Trophoblast cell (in vitro differentiated cells and primary cell): ENCODE measurements around the gene CFAP221.

ENCODE experiments used
- DNase-seq, 2 donors: peaks; one replicate each; pipeline ENCODE4 v3.0.0-alpha.2; 2016
- H2AFZ ChIP-seq: 2 replicates; pipeline ENCODE4 v1.6.1; 2013; ENCODE audit warnings: low read length, moderate library complexity, mild to moderate bottlenecking; ENCODE audit not compliant: insufficient read depth, poor library complexity
- H2AK5ac ChIP-seq: 2 replicates; pipeline ENCODE4 v1.6.1; 2013; ENCODE audit warnings: mild to moderate bottlenecking, low read length
- H2BK120ac ChIP-seq: 2 replicates; pipeline ENCODE4 v1.6.1; 2013; ENCODE audit warnings: low read length, mild to moderate bottlenecking, moderate library complexity; ENCODE audit not compliant: insufficient read depth, poor library complexity
- H2BK12ac ChIP-seq: 2 replicates; pipeline ENCODE4 v1.6.1; 2013; ENCODE audit warnings: mild to moderate bottlenecking, low read length, moderate library complexity
- H2BK5ac ChIP-seq: 2 replicates; pipeline ENCODE4 v1.6.1; 2013; ENCODE audit warnings: low read length, low read depth, moderate library complexity, mild to moderate bottlenecking; ENCODE audit not compliant: poor library complexity
- H3K14ac ChIP-seq: 2 replicates; pipeline ENCODE4 v1.6.1; 2013; ENCODE audit warnings: mild to moderate bottlenecking, low read length
- H3K18ac ChIP-seq: 2 replicates; pipeline ENCODE4 v1.6.1; 2013; ENCODE audit warnings: mild to moderate bottlenecking, low read length
- H3K23ac ChIP-seq: 2 replicates; pipeline ENCODE4 v1.6.1; 2013; ENCODE audit warnings: low read length
- H3K27ac ChIP-seq: 2 replicates; pipeline ENCODE4 v1.5.1; 2013; ENCODE audit warnings: low read depth, mild to moderate bottlenecking, inconsistent platforms, low read length, moderate library complexity
- H3K27me3 ChIP-seq: 2 replicates; pipeline ENCODE4 v1.6.1; 2013; ENCODE audit warnings: inconsistent platforms, mild to moderate bottlenecking, low read length, moderate library complexity; ENCODE audit not compliant: insufficient read depth
- H3K36me3 ChIP-seq, 2 experiments: 1 replicate in 1 of 2; 2 replicates in 1 of 2; pipeline ENCODE4 v1.6.1; 2013; ENCODE audit warnings: low read length in 2 of 2, mild to moderate bottlenecking in 2 of 2, moderate library complexity in 1 of 2; ENCODE audit not compliant: insufficient read depth in 2 of 2, control insufficient read depth in 1 of 2
- H3K4ac ChIP-seq: 2 replicates; pipeline ENCODE4 v1.6.1; 2013; ENCODE audit warnings: low read depth, mild to moderate bottlenecking, low read length, moderate library complexity
- H3K4me1 ChIP-seq, 2 experiments: 1 replicate in 1 of 2; 2 replicates in 1 of 2; pipeline ENCODE4 v1.6.1; 2013; ENCODE audit warnings: low read length in 2 of 2, mild to moderate bottlenecking in 2 of 2, moderate library complexity in 1 of 2; ENCODE audit not compliant: insufficient read depth in 2 of 2, control insufficient read depth in 1 of 2
- H3K4me2 ChIP-seq: 2 replicates; pipeline ENCODE4 v1.6.1; 2013; ENCODE audit warnings: inconsistent platforms, mild to moderate bottlenecking, low read length, moderate library complexity
- H3K4me3 ChIP-seq: 2 replicates; pipeline ENCODE4 v1.5.1; 2013; ENCODE audit warnings: mild to moderate bottlenecking, low read depth, low read length, inconsistent platforms
- H3K79me1 ChIP-seq: one replicate; pipeline ENCODE4 v1.6.1; 2013; ENCODE audit warnings: low read length
- H3K79me2 ChIP-seq: 2 replicates; pipeline ENCODE4 v1.6.1; 2013; ENCODE audit warnings: low read length, mild to moderate bottlenecking; ENCODE audit not compliant: control insufficient read depth, insufficient read depth, poor library complexity
- H3K9ac ChIP-seq: 2 replicates; pipeline ENCODE4 v1.6.1; 2013; ENCODE audit warnings: mild to moderate bottlenecking, low read length
- H3K9me3 ChIP-seq: 2 replicates; pipeline ENCODE4 v1.6.1; 2013; ENCODE audit warnings: low read depth, mild to moderate bottlenecking, control low read depth, inconsistent platforms, low read length; ENCODE audit not compliant: insufficient read depth
- H4K12ac ChIP-seq: 2 replicates; pipeline ENCODE4 v1.6.1; 2013; ENCODE audit warnings: low read depth, mild to moderate bottlenecking, low read length, moderate library complexity
- H4K8ac ChIP-seq: 2 replicates; pipeline ENCODE4 v1.6.1; 2013; ENCODE audit warnings: low read depth, mild to moderate bottlenecking, low read length, moderate library complexity
- H4K91ac ChIP-seq: one replicate; pipeline ENCODE4 v1.6.1; 2013; ENCODE audit warnings: low read depth, mild to moderate bottlenecking, low read length, moderate library complexity
- WGBS: extraction: QIAGEN DNeasy Blood & Tissue Kit; methylation state at CpG from one replicate; pipeline ENCODE4 v1.1.7; 2013; ENCODE audit warnings: missing lambda C conversion rate; ENCODE audit not compliant: insufficient read length, insufficient coverage; ENCODE audit errors: extremely low coverage; 5-methylcytosine and 5-hydroxymethylcytosine counted together

Gene CFAP221

DNA sequence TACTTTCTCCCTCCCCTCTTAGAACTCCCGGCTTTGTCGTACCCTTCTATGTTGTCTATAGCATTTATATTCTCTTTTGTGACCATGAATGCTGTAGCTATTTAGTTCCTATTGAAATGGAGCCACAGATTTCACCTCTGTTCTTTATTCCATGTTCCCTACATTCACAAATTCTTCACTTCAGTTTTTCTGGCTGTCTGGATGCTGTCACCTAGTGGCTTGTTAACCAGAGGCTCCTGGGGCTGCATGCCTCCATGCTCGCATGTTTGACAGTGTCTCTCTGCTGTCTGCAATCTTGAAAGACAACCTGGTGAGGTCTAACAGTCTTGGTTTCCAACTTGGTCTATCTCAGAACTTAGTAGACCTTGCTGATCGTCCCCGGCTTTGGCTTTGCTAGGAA lies 48.2 kb downstream of the CFAP221 start:
- Histone ChIP-seq H2BK12ac (no peak overlapping the region), H4K12ac (no peak overlapping the region), H2AK5ac (no peak overlapping the region), H3K18ac (no peak overlapping the region), H3K79me2 (no peaks in the 10 kb centered on the region), H3K4ac (no peak overlapping the region), H4K8ac (no peak overlapping the region), H3K27me3 (no peaks in the 10 kb centered on the region), H3K4me2 (no peak overlapping the region), H3K9me3 (no peaks in the 10 kb centered on the region), H3K9ac (no peak overlapping the region), H2BK120ac (no peak overlapping the region), H3K23ac (no peak overlapping the region), H3K36me3 (no peaks in the 10 kb centered on the region), H2BK5ac (no peak overlapping the region), H4K91ac (no peak overlapping the region), H3K27ac (no peak overlapping the region), H3K4me3 (no peak overlapping the region), H3K14ac (no peak overlapping the region), H3K79me1 (no peaks in the 10 kb centered on the region), H2AFZ (no peak overlapping the region), H3K4me1 (peaks cover 0 to 2% of the 10 kb centered on the region in 2 experiments)
- no CpG with 5 or more reads among the region's 5 CpGs for WGBS
- DNase-seq = no peak

DNA sequence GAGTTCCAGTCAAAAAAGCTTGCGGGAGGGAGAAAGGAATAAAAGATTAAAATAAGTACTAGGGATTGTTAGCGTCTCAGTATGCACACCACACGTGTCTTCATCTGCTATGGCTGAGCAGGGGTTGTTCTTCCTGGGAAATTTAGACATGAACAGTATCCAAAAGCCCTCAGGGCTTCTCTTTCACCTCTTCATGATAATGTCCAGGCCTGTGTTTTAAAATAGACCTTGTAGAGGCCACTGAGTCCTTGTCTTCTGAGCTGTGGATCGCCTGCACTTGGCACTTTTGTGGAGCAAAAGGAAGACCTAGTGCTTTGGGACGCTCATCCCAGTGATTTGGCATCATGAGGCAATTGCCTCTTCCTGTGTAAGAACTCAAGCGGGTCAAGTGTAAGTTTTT lies 52.4 kb downstream of the CFAP221 start:
- H3K79me1 ChIP-seq = no peaks in the 10 kb centered on the region
- no peaks in the 10 kb centered on the region for H3K36me3 ChIP-seq
- DNase-seq = no peak
- WGBS = no CpG with 5 or more reads among the region's 6 CpGs
- H3K27ac ChIP-seq = no peak overlapping the region
- H2AFZ ChIP-seq = no peak overlapping the region
- no peak overlapping the region for H3K14ac ChIP-seq
- no peaks in the 10 kb centered on the region for H3K79me2 ChIP-seq
- no peaks in the 10 kb centered on the region for H3K27me3 ChIP-seq
- no peak overlapping the region for H3K4me2 ChIP-seq
- no peak overlapping the region for H2BK120ac ChIP-seq
- no peak overlapping the region for H2AK5ac ChIP-seq
- H2BK12ac ChIP-seq = no peak overlapping the region
- no peak overlapping the region for H3K18ac ChIP-seq
- H3K23ac ChIP-seq = no peak overlapping the region
- H4K12ac ChIP-seq = no peak overlapping the region
- no peak overlapping the region for H4K8ac ChIP-seq
- peaks cover 0 to 2% of the 10 kb centered on the region in 2 experiments for H3K4me1 ChIP-seq
- no peak overlapping the region for H3K4ac ChIP-seq
- no peak overlapping the region for H3K9ac ChIP-seq
- H3K9me3 ChIP-seq = no peaks in the 10 kb centered on the region
- no peak overlapping the region for H4K91ac ChIP-seq
- no peak overlapping the region for H3K4me3 ChIP-seq
- no peak overlapping the region for H2BK5ac ChIP-seq

DNA sequence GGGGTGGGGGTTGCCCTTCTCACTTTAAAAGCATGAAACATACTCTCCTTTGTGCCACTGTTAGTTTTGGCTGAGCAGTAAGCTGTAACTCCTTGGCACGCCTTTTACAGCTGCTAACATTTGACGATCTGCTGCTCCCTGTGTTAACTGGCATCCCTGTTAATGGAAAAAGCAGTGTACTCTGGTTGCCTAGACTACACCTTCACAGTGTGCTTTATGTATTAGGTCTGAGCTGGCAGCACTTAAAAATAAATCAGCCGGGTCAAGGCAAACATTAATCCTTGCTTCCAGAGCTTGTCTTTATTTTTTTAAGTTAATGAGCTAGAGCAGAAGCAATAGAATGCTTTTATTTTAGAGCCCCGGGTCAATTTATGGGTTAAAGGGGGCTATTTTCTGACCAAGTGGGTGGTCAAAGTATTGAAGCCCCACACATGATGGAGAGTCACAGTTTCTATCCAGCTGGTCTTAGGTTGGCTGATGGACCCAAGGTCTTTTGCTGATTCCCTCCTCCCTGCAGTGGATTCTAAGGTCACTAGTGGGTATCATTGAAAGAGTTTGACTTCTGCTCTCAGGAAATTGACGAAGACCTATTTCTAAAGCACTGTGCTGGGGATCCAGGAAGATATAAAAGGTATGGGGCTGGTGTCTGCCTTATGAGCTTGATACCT lies 54.5 kb downstream of the CFAP221 start:
- Histone ChIP-seq H2BK5ac (no peak overlapping the region), H3K18ac (no peak overlapping the region), H2BK12ac (no peak overlapping the region), H3K79me1 (no peaks in the 10 kb centered on the region), H4K8ac (no peak overlapping the region), H4K12ac (no peak overlapping the region), H3K4me3 (no peak overlapping the region), H3K27ac (no peak overlapping the region), H3K4ac (no peak overlapping the region), H3K27me3 (no peaks in the 10 kb centered on the region), H3K36me3 (no peaks in the 10 kb centered on the region), H3K4me1 (peaks cover 0 to 2% of the 10 kb centered on the region in 2 experiments), H2BK120ac (no peak overlapping the region), H3K4me2 (no peak overlapping the region), H3K23ac (no peak overlapping the region), H4K91ac (no peak overlapping the region), H2AK5ac (no peak overlapping the region), H3K9me3 (no peaks in the 10 kb centered on the region), H2AFZ (no peak overlapping the region), H3K14ac (no peak overlapping the region), H3K9ac (no peak overlapping the region), H3K79me2 (no peaks in the 10 kb centered on the region)
- WGBS = no CpG with 5 or more reads among the region's 5 CpGs
- DNase-seq = no peak

DNA sequence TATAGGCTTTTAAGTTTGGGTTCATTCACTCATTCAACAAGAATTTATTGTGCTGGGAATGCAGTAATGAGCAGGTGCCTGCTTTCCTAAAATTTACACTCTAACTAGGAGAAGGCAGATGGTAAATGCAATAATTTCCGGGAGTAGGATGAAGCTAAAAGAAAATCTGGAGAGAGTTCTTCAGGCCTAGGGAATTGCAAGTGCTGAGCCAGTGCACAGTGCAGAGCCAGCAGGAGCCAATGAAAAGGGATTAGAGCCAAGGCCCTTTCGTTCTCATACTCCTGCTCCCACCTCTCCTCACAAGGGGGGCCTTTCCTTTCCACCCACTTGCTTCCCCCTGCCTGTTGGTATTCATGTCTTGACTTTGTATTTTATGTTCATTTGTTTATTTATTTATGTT lies 55.1 kb downstream of the CFAP221 start:
- no peaks in the 10 kb centered on the region for H3K36me3 ChIP-seq
- no peak overlapping the region for H2BK5ac ChIP-seq
- H2AFZ ChIP-seq = no peak overlapping the region
- no peak overlapping the region for H3K14ac ChIP-seq
- H3K4me1 ChIP-seq = peaks cover 0 to 2% of the 10 kb centered on the region in 2 experiments
- H2AK5ac ChIP-seq = no peak overlapping the region
- WGBS = no CpG with 5 or more reads among the region's 2 CpGs
- H3K27ac ChIP-seq = no peak overlapping the region
- no peak overlapping the region for H2BK12ac ChIP-seq
- no peak overlapping the region for H3K4ac ChIP-seq
- H4K91ac ChIP-seq = no peak overlapping the region
- no peaks in the 10 kb centered on the region for H3K79me2 ChIP-seq
- H4K8ac ChIP-seq = no peak overlapping the region
- H3K9me3 ChIP-seq = no peaks in the 10 kb centered on the region
- DNase-seq = no peak
- no peak overlapping the region for H2BK120ac ChIP-seq
- no peak overlapping the region for H3K9ac ChIP-seq
- no peak overlapping the region for H3K23ac ChIP-seq
- H3K4me2 ChIP-seq = no peak overlapping the region
- no peaks in the 10 kb centered on the region for H3K27me3 ChIP-seq
- no peaks in the 10 kb centered on the region for H3K79me1 ChIP-seq
- H3K18ac ChIP-seq = no peak overlapping the region
- H4K12ac ChIP-seq = no peak overlapping the region
- H3K4me3 ChIP-seq = no peak overlapping the region
